T-helper 2 cell treated with Interferon-gamma antibody and Interleukin-4, amounts not matched to agents 5 μg/mL and 100 μg/mL, for 36 hours (primary cell): ENCODE results near the gene ASH1L.
"Not testable (repeated sequence)": the region's sequence is repeated elsewhere in the genome, so short reads cannot be mapped to it uniquely, and the experiment has no call there.

Source experiments
- DNase-seq: peaks from one replicate; pipeline ENCODE4 v3.0.0; 2021; ENCODE audit warnings: low spot score
- H3K27ac Mint-ChIP-seq: one replicate; pipeline ENCODE4 v1.8.0; 2021; ENCODE audit warnings: mild to moderate bottlenecking, mixed read lengths
- H3K27me3 Mint-ChIP-seq: one replicate; pipeline ENCODE4 v1.8.0; 2021; ENCODE audit warnings: low read depth, mixed read lengths
- H3K36me3 Mint-ChIP-seq: one replicate; pipeline ENCODE4 v1.8.0; 2021; ENCODE audit warnings: low read depth, mixed read lengths
- H3K4me1 Mint-ChIP-seq: one replicate; pipeline ENCODE4 v1.8.0; 2021; ENCODE audit warnings: low read depth, mixed read lengths
- H3K4me3 Mint-ChIP-seq: one replicate; pipeline ENCODE4 v1.8.0; 2022; ENCODE audit warnings: mild to moderate bottlenecking, moderate library complexity, mixed read lengths
- H3K9me3 Mint-ChIP-seq: one replicate; pipeline ENCODE4 v1.8.0; 2021; ENCODE audit warnings: mixed read lengths

The ASH1L gene

DNA sequence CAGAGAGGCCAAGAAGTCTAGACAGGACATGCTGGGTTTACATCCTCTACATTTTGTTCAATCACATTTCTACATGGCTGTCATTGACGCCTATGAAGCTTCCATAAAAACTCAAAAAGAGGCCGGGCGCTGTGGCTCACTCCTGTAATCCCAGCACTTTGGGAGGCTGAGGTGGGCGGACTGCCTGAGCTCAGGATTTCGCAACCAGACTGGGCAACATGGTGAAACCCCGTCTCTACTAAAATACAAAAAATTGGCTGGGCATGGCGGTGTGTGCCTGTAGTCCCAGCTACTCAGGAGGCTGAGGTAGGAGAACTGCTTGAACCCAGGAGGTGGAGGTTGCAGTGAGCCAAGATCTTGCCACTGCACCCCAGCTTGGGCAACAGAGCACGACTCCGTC is 150.8 kb downstream of the ASH1L start:
- H3K27ac Mint-ChIP-seq, H3K4me1 Mint-ChIP-seq, H3K4me3 Mint-ChIP-seq, H3K9me3 Mint-ChIP-seq, DNase-seq, H3K27me3 Mint-ChIP-seq: not testable (repeated sequence)
- peaks cover 26% of the 10 kb centered on the region for H3K36me3 Mint-ChIP-seq

DNA sequence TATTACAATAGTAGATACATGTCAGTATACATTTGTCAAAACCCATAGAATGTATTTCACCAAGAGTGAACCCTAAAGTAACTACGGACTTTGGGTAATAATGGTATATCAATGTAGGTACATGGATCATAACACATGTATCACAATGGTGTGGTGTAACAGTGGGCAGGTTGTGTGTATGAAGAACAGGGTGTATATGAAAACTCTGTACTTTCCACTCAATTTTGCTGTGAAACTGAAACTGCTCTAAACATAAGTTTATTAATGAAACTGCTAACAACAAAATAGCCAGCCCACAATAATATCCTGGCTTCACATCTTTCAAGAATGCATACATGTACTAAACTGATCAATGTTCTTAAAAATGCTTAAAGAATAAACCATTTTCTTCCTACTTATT is 151.7 kb downstream of the ASH1L start:
- no peaks in the 10 kb centered on the region for H3K27me3 Mint-ChIP-seq
- no peak overlapping the region for H3K4me3 Mint-ChIP-seq
- peaks cover 26% of the 10 kb centered on the region for H3K36me3 Mint-ChIP-seq
- no peak overlapping the region for H3K27ac Mint-ChIP-seq
- H3K4me1 Mint-ChIP-seq = peaks cover 8% of the 10 kb centered on the region
- H3K9me3 Mint-ChIP-seq = no peaks in the 10 kb centered on the region
- DNase-seq = no peak

DNA sequence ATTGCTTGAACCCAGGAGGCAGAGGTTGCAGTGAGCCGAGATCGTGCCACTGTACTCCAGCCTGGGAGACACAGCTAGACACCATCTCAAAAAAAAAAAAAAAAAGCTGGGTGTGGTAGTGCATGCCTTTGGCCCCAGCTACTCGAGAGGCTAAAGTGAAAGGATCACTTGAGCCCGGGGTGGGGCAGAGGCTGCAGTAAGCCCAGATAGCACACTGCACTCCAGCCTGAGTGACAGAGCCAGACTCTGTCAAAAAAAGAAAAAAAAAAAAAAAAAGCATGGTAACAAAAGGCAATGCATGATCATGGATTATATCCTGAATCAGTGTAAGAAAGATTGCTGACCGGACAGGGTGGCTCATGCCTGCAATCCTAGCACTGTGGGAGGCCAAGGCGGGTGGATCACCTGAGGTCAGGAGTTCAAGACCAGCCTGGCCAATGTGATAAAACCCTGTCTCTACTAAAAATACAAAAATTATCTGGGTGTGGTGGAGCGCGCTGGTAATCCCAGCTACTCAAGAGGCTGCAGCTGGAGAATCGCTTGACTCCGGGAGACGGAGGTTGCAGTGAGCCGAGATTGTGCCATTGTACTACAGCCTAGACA is 165.6 kb downstream of the ASH1L start:
- Mint-ChIP-seq H3K4me1 (no peaks in the 10 kb centered on the region), H3K4me3 (no peak overlapping the region), H3K9me3 (peaks cover 2% of the 10 kb centered on the region), H3K36me3 (peaks cover 31% of the 10 kb centered on the region), H3K27me3 (no peaks in the 10 kb centered on the region), H3K27ac (no peak overlapping the region)
- DNase-seq = no peak

DNA sequence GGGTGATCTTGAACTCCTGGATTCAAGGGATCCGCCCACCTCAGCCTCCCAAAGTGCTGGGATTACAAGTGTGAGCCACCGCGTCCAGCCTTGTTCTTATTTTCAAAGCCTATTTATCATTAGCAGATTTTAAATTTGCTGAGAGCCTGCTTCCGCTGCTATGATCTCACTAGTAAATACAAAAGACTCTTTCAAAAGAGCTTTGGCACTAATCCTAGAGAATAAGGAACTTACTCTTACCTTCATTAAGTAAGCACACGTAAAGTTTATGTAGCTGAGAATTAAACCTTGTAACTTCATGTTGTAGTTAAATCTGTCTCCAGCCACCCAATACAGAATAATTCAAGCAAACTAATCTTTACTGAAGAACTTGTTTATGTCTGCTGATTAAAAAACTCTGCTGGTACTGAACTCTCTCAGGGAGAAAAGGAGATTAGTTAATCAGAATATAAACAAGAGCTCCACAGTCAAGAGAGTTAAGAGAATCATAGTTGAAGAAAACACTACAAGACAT is 169.6 kb downstream of the ASH1L start:
- H3K36me3 Mint-ChIP-seq = peaks cover 47% of the 10 kb centered on the region

DNA sequence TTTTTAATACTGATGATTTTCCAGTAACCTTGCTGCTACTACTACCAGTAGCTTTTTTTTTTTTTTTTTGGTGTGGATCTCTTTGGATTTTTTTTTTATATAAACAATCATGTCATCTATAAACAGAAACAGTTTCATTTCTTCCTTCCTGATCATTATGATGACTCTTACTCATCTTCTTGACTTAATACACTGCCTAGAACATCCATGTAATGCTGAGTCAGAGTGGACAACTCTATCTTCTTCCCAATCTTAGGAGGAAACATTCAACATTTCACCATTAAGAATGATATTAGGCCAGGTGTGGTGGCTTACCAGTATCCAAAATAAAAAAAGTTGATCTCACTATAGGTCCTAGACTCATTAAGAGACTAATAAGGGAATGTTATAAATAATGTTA is 172.8 kb downstream of the ASH1L start:
- Mint-ChIP-seq H3K36me3 (peaks cover 59% of the 10 kb centered on the region), H3K27me3 (no peaks in the 10 kb centered on the region), H3K4me3 (no peak overlapping the region), H3K9me3 (peaks cover 3% of the 10 kb centered on the region), H3K27ac (peak overlapping the region; percentile 42), H3K4me1 (no peaks in the 10 kb centered on the region)
- DNase-seq = no peak

More for the DNA sequence above, 169.6 kb downstream of the ASH1L start:
- H3K4me1 Mint-ChIP-seq = no peaks in the 10 kb centered on the region
- no peaks in the 10 kb centered on the region for H3K27me3 Mint-ChIP-seq
- no peak overlapping the region for H3K27ac Mint-ChIP-seq
- peaks cover 3% of the 10 kb centered on the region for H3K9me3 Mint-ChIP-seq
- DNase-seq = no peak
- no peak overlapping the region for H3K4me3 Mint-ChIP-seq

DNA sequence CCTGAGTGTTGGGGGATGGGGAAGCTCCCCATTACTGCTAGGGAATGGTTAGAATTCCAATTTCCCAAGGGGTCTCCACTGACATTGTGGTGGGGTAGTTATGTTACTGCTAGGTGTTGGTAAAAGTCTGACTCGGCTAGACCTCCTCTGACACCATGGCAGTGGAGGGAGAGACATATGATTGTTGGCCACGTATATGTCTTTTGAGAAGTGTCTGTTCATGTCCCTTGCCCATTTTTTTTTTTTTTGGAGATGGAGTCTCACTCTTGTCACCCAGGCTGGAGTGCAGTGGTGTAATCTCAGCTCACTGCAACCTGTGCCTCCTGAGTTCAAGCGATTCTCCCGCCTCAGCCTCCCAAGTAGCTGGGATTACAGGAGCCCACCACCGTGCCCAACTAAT is 176.8 kb downstream of the ASH1L start:
- DNase-seq, H3K27me3 Mint-ChIP-seq, H3K9me3 Mint-ChIP-seq, H3K4me1 Mint-ChIP-seq, H3K27ac Mint-ChIP-seq, H3K4me3 Mint-ChIP-seq: not testable (repeated sequence)
- peaks cover 52% of the 10 kb centered on the region for H3K36me3 Mint-ChIP-seq

DNA sequence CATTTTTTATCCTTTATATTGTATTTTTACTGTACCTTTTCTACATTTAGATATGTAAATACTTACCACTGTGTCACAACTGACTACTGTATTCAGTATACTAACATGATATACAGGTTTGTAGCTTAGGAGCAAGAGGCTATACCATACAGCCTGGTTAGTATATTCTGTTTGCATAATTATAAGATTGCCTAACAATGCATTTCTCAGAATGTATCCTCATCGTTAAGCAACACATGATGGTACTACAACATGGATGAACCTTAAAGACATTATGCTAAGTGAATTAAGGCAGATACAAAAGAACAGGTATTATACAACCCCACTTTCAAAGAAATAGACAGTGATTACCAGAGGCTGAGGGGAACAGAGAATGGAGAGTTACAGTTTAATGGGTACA is 179.2 kb downstream of the ASH1L start:
- peaks cover 3% of the 10 kb centered on the region for H3K4me1 Mint-ChIP-seq
- no peak overlapping the region for H3K4me3 Mint-ChIP-seq
- DNase-seq = no peak
- peaks cover 45% of the 10 kb centered on the region for H3K36me3 Mint-ChIP-seq
- H3K9me3 Mint-ChIP-seq = no peaks in the 10 kb centered on the region
- no peak overlapping the region for H3K27ac Mint-ChIP-seq
- H3K27me3 Mint-ChIP-seq = no peaks in the 10 kb centered on the region

DNA sequence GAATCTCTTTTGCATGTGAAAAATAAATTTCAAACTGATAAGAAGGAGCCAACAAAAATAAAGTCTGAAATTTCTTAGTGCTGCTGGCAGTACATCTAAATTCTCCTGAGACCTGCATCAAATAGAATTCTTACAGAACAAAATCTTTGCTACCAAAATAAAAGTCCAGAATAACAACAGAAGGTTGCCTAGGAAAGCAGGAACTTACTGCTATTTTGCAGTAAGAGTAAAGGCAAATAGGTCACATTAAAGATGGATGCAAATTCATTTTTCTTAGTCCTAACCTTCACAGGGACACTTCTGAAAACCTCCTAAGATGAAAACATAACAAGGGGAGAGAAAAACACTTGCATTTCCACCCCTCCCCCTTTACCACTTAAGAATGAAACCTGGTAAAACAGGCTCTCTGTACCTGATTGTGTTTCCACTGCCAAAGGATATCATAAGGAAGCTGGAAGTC is 182.9 kb downstream of the ASH1L start:
- H3K27me3 Mint-ChIP-seq = no peaks in the 10 kb centered on the region
- H3K36me3 Mint-ChIP-seq = peaks cover 40% of the 10 kb centered on the region
- peaks cover 6% of the 10 kb centered on the region for H3K4me1 Mint-ChIP-seq
- DNase-seq = no peak
- no peak overlapping the region for H3K27ac Mint-ChIP-seq
- no peaks in the 10 kb centered on the region for H3K9me3 Mint-ChIP-seq
- no peak overlapping the region for H3K4me3 Mint-ChIP-seq

DNA sequence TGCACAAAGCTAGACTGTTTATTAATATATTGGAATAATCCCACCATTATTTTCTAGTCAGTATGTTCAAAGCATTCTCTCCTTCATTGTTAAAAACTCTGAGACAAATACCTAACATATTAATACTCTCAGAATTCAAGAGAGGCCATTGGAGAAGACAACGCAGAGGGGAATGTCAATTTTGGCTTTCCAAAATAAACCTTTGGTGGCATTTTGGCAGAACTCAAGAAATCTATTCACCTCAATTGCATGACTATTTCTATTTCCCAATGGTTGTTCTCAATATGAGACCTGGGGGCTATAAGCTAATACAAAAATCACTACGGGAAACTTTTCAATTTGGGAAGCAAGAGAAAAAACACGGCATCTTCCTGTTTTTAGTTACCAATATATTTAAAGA is 183.4 kb downstream of the ASH1L start:
- Mint-ChIP-seq H3K9me3 (no peaks in the 10 kb centered on the region), H3K27ac (no peak overlapping the region), H3K36me3 (peaks cover 42% of the 10 kb centered on the region), H3K4me1 (peaks cover 6% of the 10 kb centered on the region), H3K4me3 (no peak overlapping the region), H3K27me3 (no peaks in the 10 kb centered on the region)
- no peak for DNase-seq

DNA sequence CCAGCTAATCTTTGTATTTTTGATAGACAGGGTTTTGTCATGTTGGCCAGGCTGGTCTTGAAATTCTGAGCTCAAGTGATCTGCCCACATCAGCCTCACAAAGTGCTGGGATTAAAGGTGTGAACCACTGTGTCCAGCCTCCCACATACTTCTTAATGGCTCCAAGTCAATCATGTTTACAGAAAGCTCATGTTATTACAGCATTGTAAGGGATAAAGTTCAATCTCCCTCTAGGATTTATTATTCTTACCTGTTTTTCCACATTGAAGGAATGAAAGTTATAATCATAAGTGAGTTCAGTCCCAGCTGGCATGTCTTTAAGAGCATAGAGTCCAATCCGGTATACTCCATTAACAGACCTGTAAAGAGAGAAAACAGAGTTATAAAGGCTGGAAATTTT is 202.6 kb downstream of the ASH1L start:
- no peak overlapping the region for H3K4me3 Mint-ChIP-seq
- H3K4me1 Mint-ChIP-seq = no peaks in the 10 kb centered on the region
- H3K36me3 Mint-ChIP-seq = peaks cover 25% of the 10 kb centered on the region
- no peak for DNase-seq
- no peak overlapping the region for H3K27ac Mint-ChIP-seq
- H3K27me3 Mint-ChIP-seq = no peaks in the 10 kb centered on the region
- H3K9me3 Mint-ChIP-seq = no peaks in the 10 kb centered on the region

DNA sequence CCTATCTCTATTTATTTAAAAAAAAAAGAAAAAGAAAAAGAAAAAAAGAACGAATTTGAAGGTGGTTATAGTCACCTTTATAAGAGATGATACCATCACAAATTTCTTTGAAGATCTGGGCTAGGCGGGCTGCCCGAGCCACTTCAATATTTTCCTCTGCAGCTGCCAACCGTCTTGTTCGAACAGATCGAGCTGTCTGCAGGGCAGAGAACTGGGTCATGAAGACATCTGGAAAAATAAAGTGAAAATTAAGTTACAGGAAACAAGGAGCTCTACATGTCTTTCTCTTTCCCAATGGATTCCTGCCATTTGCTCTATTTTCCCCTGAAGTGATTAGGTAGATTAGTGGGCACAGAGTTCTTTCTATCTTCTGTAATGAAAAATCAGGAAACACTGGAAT is 210.0 kb downstream of the ASH1L start:
- H3K27me3 Mint-ChIP-seq = no peaks in the 10 kb centered on the region
- H3K36me3 Mint-ChIP-seq = peaks cover 51% of the 10 kb centered on the region
- H3K9me3 Mint-ChIP-seq = no peaks in the 10 kb centered on the region

DNA sequence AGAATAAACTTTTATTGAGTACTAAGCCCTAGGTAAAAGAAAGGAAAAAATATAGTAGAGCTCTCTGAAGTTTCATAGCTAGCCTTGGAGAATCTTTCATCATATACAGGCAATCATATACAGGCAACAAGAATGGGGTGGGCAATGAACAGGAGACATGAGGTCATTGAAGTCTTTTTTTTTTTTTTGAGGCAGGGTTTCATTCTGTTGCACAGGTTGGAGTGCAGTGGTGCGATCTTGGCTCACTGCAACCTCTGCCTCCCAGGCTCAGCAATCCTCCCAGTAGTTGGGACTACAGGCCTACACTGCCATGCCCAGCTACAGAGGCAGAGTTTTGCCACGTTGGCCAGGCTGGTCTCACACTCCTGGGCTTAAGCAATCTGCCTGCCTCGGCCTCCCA is 219.8 kb downstream of the ASH1L start:
- Mint-ChIP-seq H3K9me3 (no peaks in the 10 kb centered on the region), H3K36me3 (peaks cover 55% of the 10 kb centered on the region), H3K27me3 (no peaks in the 10 kb centered on the region), H3K4me1 (no peaks in the 10 kb centered on the region), H3K27ac (no peak overlapping the region), H3K4me3 (no peak overlapping the region)
- no peak for DNase-seq

More for the DNA sequence above, 210.0 kb downstream of the ASH1L start:
- H3K4me1 Mint-ChIP-seq = no peaks in the 10 kb centered on the region
- no peak overlapping the region for H3K27ac Mint-ChIP-seq
- DNase-seq = no peak
- no peak overlapping the region for H3K4me3 Mint-ChIP-seq

DNA sequence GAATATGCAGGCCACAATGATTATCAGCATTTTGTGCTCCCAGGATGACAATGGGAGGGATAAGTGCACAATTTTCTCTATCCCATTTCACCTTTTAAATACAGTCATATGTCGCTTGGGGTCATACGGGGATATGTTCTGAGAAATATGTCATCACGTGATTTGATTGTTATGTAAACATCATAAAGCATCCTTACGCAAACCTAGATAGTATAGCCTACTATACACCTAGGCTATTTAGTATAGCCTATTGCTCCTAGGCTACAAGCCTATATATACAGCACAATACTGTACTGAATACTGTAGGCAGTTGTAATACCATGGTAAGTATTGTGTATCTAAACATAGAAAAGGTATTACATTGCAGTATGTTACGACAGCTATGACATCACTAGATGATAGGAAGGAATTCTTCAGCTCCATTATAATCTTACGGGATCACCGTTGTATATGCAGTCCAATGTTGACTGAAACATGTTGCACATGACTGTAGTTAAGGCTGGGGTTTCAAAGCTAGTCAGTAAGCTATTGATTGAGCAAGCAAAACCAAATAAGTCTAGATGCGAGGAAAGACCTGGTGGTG is 223.0 kb downstream of the ASH1L start:
- Mint-ChIP-seq H3K4me1 (no peaks in the 10 kb centered on the region), H3K9me3 (no peaks in the 10 kb centered on the region), H3K27me3 (no peaks in the 10 kb centered on the region), H3K27ac (no peak overlapping the region), H3K4me3 (no peak overlapping the region), H3K36me3 (peaks cover 59% of the 10 kb centered on the region)
- DNase-seq = no peak

DNA sequence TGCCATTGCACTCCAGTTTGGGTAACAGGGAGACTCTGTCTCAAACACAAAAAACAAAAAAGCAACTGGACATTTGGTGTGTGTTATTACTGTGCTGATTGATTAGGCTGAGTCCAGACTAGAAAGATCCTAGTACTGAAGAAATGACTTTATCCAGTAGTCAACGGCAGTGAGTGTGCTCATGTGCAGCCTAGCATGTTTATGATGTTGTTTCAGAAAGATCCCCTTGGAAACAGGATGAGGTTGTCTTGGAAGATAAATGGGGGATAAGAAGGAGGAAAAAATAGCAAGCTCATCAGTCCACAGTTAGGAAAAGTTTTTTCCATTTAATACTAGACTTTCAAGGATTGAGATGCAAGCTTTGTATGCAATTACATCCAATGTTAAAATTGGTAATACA is 227.6 kb downstream of the ASH1L start:
- DNase-seq = no peak

More for the DNA sequence above, 227.6 kb downstream of the ASH1L start:
- no peaks in the 10 kb centered on the region for H3K27me3 Mint-ChIP-seq
- H3K36me3 Mint-ChIP-seq = peaks cover 46% of the 10 kb centered on the region
- H3K27ac Mint-ChIP-seq = no peak overlapping the region
- H3K4me1 Mint-ChIP-seq = no peaks in the 10 kb centered on the region
- no peaks in the 10 kb centered on the region for H3K9me3 Mint-ChIP-seq
- H3K4me3 Mint-ChIP-seq = no peak overlapping the region
